Raji (cell line): Measurements from ENCODE around the gene MTHFS.

Experiments used
- POLR2A ChIP-seq: IDR thresholded peaks from 2 replicates; pipeline ENCODE4 v1.6.1; 2011; ENCODE audit warnings: low read depth, low read length, control low read depth; ENCODE audit not compliant: insufficient read depth

Gene MTHFS

DNA sequence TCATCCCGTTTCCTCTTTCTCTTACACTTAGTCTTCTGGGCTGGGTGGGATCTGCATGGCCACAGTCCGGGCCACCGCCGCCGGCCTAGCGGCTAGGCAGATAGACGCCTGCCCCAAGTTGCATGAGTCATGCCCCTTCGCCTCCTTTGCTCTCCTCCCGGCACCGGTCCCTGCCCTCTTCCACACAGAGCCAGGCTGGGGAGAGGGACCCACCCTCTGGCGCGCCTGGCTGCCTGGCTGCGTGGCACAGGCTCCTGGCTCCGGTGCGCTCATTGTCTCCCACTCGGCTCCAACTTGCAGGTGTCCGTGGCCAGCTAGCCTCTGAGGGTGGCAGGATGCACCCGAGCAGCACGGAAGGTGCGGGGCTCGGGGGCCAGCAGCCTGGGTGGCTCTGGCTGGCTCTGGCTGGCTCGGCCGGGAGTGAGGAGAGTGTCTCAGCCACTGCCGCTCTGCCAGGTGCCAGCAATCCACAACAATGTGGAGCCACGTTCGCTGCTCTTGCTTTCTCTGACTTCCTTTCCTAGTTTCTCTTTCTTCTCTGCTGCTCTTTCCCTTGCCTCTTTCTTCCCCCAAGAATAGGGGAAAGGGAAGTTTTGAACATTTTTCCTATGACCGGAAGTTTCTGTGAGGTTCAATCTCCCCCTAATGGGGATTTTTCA, 22.4 kb upstream of the MTHFS start:
- TF ChIP-seq POLR2A = no peak

GRCh38 chr15:79918278-79918677, 21.5 kb upstream of the MTHFS start:
- no peak for TF ChIP-seq POLR2A

DNA sequence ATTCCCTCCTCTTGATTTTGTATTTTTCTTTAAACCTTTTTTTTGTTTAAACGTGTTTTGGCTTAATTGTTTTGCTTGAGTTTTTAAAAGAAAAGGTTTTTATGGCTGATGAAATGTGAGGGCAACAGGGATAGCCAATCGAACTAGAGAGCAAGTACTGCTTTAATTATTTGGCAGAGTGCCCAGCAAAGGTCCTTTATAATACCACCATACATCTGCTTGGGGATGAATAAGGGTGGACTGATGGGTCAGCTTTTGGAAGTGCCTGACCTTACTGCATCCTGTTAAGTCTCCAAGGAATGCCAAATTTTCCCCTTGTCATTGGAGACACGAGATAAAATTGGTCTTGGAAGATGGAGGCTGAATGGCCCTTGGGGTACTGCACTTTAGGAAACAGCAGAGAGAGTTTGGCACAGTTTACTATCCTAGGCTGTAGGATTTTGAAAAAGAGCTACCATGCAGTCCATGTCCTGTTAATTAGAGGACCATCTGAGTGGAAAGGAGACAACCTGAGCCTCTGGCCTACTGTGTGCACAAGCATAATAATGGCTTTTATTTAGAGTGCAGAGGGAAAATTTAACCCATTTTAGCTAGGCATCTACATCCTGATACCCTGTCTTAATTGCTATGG, 19.8 kb upstream of the MTHFS start:
- TF ChIP-seq POLR2A = no peak

GRCh38 chr15:79914728-79915127, 17.9 kb upstream of the MTHFS start:
- no peak for TF ChIP-seq POLR2A

GRCh38 chr15:79904271-79904670, 7.5 kb upstream of the MTHFS start:
- no peak for TF ChIP-seq POLR2A

DNA sequence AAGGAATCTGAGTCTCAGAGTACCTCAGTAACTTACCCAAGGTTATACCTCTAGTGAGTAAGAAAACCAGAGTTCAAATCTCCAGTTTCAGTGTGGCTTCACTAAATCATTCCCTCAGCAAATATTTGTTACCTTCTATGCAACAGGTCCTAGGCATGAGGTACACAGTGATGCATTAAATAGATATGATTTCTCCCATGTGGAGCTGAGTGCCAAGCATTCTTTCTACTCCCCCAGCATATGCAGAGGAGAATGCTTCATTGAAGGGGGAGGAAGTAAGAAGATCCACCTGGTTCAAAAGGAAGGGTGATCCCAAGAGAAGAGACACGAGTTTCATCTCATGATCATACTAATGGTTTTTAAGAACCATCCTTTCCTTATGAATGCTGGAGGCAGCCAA, 6.8 kb upstream of the MTHFS start:
- no peak for TF ChIP-seq POLR2A

- no peak for TF ChIP-seq POLR2A
Measured at GRCh38 chr15:79903144-79903543, 6.3 kb upstream of the MTHFS start.

DNA sequence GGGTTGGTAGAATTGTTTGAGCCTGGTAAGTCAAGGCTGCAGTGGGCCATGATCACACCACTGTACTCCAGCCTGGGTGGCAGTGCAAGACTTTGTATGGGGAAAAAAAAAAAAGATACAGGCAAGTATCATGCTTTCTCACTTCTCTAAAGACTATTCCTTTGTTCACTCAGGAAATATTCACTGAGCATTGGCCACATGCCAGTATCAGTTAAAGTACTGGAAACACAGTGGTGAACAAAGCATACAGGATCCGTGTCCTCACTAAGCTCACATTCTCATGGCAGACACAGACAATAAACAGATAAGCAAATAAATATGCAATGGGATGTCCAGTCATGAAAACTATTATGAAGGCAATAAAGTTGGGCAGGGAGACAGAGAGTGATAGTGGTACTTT, 5.1 kb upstream of the MTHFS start:
- TF ChIP-seq POLR2A = no peak

DNA sequence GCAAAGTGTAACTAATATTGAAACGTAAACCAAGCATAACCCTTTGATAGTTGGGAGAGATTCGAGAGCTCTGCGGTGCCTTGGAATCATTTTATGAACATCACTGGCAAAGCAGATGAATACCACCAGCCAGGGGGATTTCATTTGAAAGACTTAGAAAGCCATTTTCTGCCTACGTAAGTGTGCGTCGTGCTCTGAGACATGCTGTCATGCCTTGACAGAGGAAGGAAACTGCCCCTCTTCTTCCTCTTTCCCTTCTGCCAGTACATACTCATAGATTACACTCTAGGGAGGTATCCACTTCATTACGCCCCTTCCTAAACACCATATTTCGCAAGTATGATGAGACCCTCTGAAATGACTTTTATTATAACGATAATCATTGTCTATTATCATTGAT, 3.3 kb upstream of the MTHFS start:
- no peak for TF ChIP-seq POLR2A

DNA sequence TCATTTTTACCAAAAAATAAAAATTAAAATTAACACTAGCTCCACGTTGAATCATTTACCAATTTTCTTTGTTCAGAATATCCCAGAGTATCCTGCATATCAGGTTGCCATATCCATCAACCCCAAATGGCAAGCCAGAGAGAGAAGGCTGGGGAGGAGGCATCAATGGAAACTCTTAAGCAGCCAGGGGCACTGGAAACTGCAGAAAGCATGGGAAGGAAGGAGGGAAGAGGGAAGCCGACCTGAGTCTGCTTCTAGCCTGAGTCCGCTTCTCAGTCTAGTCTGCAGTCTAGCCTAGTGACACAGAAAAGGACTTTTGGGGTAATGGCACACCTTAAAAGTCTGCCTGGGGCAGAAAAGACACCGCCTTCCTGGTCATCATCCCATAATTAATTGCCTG, 1.6 kb upstream of the MTHFS start:
- TF ChIP-seq POLR2A = no peak

- no peak for TF ChIP-seq POLR2A
Measured at GRCh38 chr15:79897701-79898113, 893 bp upstream of the MTHFS start.

GRCh38 chr15:79897380-79897678, 515 bp upstream of the MTHFS start:
- TF ChIP-seq POLR2A = no peak

DNA sequence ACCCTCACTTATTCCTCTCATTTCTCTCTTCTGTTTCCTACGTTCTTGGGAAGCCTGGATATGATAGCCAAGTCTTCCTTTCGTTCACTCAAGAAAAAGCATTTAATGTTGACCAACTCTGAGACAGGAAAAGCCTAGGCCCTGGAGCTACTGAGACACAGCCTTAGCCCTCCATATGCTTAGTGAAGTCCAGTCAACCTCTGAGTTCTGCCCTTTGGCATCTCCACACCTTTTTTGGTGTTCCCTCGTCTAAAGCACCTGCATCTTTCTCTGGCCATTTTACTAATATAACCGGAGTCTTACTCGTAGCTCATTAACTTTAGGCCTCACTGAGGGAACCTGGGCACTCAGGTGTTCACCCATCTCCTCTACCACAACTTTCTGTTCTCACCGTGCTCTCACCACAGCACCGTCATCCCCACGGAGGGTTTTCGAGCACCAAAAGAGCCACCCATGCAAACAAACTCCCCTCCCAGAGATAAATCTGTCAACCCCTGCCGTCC, 632 bp downstream of the MTHFS start:
- no peak for TF ChIP-seq POLR2A

DNA sequence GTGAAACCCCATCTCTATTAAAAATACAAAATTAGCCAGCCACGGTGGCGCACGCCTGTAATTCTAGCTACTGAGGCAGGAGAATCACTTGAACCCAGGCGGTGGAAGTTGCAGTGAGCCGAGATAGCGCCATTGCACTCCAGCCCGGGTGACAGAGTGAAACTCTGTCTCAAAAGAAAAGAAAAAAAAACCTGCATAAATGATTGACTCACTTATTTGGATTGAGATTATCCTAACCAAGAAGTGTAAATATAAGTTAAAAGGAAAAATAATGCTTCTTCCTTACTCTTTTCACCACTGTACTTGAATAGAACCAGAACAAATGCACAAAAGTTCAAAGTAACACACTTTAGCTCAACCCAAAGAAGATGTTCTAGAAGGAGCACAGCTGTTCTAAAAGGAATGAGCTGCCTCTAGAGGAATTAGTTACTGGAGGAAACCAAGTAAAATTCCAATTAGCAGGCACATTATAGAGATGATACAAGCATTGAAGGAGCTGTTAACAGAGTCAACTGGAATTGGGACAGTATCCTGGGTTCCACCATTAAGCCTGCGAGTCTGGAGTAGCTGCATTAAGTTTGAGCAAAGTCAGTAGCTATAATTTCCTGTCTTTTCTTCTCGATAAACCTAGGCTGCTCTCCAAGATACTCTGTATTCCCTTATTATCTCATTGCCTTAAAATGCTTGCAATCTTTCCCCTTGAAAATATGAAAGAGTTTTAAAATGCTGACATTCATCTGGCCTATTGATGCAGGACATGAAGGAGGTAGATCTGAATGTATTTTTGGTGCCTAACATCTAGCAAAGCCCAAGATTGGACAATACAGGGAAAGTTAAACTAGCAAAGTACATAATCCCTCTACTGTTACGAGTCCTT, 9.5 kb downstream of the MTHFS start:
- no peak for TF ChIP-seq POLR2A

DNA sequence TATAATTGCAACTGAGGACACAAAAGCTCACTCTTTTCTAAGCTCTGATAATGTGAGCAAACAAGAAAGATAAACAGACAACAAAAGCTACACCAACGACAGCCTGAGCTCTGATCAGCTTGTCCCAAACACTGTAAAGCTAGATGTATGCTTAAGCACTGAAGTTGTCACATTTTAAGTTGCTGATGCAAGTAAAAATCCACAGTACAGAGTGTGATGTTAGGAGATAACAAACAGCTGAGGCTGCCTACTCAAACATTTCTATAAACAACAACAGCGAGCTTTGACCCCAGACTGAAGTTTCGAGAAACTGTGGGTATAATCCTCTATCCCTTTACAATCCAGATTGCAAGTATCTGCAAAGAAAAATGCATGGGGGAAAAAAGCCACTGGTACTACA, 10.7 kb downstream of the MTHFS start:
- TF ChIP-seq POLR2A = no peak

DNA sequence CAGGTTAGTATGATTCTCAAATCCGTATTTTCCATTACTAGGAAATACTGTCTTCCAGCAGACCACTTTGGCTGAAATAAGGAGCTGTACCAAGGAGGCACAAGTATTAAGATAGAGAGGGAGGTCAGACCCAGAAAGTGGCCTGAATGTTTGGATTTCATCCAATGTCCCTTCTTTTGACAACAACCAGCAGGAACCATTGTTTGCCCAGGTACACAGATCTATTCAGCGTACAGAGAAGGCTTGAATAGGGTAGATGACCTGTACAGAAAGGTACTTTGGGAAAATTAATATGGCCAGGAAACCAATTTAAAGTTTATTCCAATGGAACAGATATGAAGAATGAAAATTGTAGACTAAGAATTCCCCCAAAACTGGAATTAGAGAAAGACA, 12.6 kb downstream of the MTHFS start:
- no peak for TF ChIP-seq POLR2A
